GM23248 (cell line): ENCODE measurements around the gene CCR3. TPM values are rescaled to one million over a fixed set of nuclear protein-coding genes. Genes with fewer than 3 reads are reported as not detected.
"Not testable (repeated sequence)": the region's sequence is repeated elsewhere in the genome, so short reads cannot be mapped to it uniquely, and the experiment has no call there.

ENCODE experiments used
- DNase-seq: peaks from one replicate; pipeline ENCODE4 v3.0.0-alpha.2; 2015
- H2AFZ ChIP-seq: fragments of 200-600 bp; sonication (generic); 2 replicates; pipeline ENCODE4 v1.6.1; 2016; ENCODE audit warnings: antibody characterized with exemption
- H3F3A ChIP-seq: fragments of 200-600 bp; sonication (generic); 2 replicates; pipeline ENCODE4 v1.6.1; 2016; ENCODE audit warnings: mild to moderate bottlenecking, antibody characterized with exemption, mixed run types; ENCODE audit not compliant: insufficient read depth
- H3K27ac ChIP-seq: fragments of 200-600 bp; sonication (generic); 2 replicates; pipeline ENCODE4 v1.5.1; 2016; ENCODE audit warnings: mild to moderate bottlenecking
- H3K27me3 ChIP-seq: fragments of 200-600 bp; sonication (generic); replicated peaks from 2 replicates; pipeline ENCODE4 v1.6.1; 2016; ENCODE audit warnings: mild to moderate bottlenecking; ENCODE audit not compliant: insufficient read depth
- H3K36me3 ChIP-seq: fragments of 200-600 bp; sonication (generic); 2 replicates; pipeline ENCODE4 v1.6.1; 2016; ENCODE audit warnings: low read depth, mild to moderate bottlenecking
- H3K4me1 ChIP-seq: fragments of 200-600 bp; sonication (generic); 2 replicates; pipeline ENCODE4 v1.6.1; 2016; ENCODE audit warnings: mild to moderate bottlenecking; ENCODE audit not compliant: insufficient read depth
- H3K4me2 ChIP-seq: fragments of 200-600 bp; sonication (generic); one replicate; pipeline ENCODE4 v1.6.1; 2016; ENCODE audit warnings: mild to moderate bottlenecking; ENCODE audit not compliant: unreplicated experiment
- H3K4me3 ChIP-seq: fragments of 200-600 bp; sonication (generic); 2 replicates; pipeline ENCODE4 v1.5.1; 2016; ENCODE audit warnings: mild to moderate bottlenecking
- H3K79me2 ChIP-seq: fragments of 200-600 bp; sonication (generic); 2 replicates; pipeline ENCODE4 v1.6.1; 2016; ENCODE audit warnings: mild to moderate bottlenecking; ENCODE audit not compliant: insufficient read depth
- H3K9ac ChIP-seq: fragments of 200-600 bp; sonication (generic); 2 replicates; pipeline ENCODE4 v1.6.1; 2016; ENCODE audit warnings: mild to moderate bottlenecking
- H3K9me2 ChIP-seq: fragments of 200-600 bp; sonication (generic); 2 replicates; pipeline ENCODE4 v1.6.1; 2016; ENCODE audit warnings: mixed run types, mild to moderate bottlenecking, moderate library complexity; ENCODE audit not compliant: insufficient read depth
- H3K9me3 ChIP-seq: fragments of 200-600 bp; sonication (generic); one replicate; pipeline ENCODE4 v1.6.1; 2017; ENCODE audit warnings: low read depth
- H4K20me1 ChIP-seq: fragments of 200-600 bp; sonication (generic); 2 replicates; pipeline ENCODE4 v1.6.0; 2016; ENCODE audit not compliant: insufficient read depth
- EZH2 ChIP-seq: fragments of 200-600 bp; sonication (generic); IDR thresholded peaks from 2 replicates; pipeline ENCODE4 v1.6.1; 2018; ENCODE audit warnings: antibody characterized with exemption, mild to moderate bottlenecking; ENCODE audit not compliant: insufficient read depth, poor library complexity, severe bottlenecking
- EZH2phosphoT487 ChIP-seq: fragments of 200-600 bp; sonication (generic); IDR thresholded peaks from 2 replicates; pipeline ENCODE4 v1.6.1; 2018; ENCODE audit warnings: antibody characterized with exemption, moderate library complexity, mild to moderate bottlenecking, low read depth; ENCODE audit not compliant: insufficient read depth
- WGBS, 2 experiments: methylation state at CpG; one replicate each; pipeline ENCODE4 v1.1.6; 2015 to 2017; ENCODE audit warnings: low lambda C conversion rate in 2 of 2, low coverage in 1 of 2; ENCODE audit errors: missing lambda C conversion rate in 2 of 2; 5-methylcytosine and 5-hydroxymethylcytosine counted together
- in situ Hi-C: fragments of 300-500 bp; cut with MboI; formaldehyde crosslinking; loops from 2 replicates; pipeline ENCODE4 v1.15.0; 2020
- polyA plus RNA-seq: library from polyadenylated mRNA; unstranded; fragments of >200 nt; fragmentation: Nextera tagmentation; extraction: Ambion mirVana; gene quantifications from 2 replicates; pipeline ENCODE4 v1.2.1, GENCODE V29; 2016
- total RNA-seq: library from RNA; depleted of rRNA; stranded (reverse); fragments of >200 nt; shearing (Covaris generic); gene quantifications from 2 replicates; pipeline ENCODE4 v1.2.3, GENCODE V29; 2014

CCR3 gene
- total and polyA plus RNA-seq, 2 experiments from 2014 or later: not detected

GRCh38 chr3:46205286-46205960 lies 36.8 kb upstream of the CCR3 start:
- H4K20me1 ChIP-seq: no peaks in the 10 kb centered on the region

GRCh38 chr3:46206282-46207015 lies 35.8 kb upstream of the CCR3 start:
- Histone ChIP-seq H3K4me3 (no peak overlapping the region), H3K36me3 (no peaks in the 10 kb centered on the region), H4K20me1 (no peaks in the 10 kb centered on the region), H3K9ac (no peak overlapping the region), H3K27ac (no peak overlapping the region), H3K27me3 (0 out of 2 replicates have a peak, but pooled peaks cover 7% of the 10 kb centered on the region), H2AFZ (no peak overlapping the region), H3K4me2 (no peak overlapping the region), H3K9me2 (no peaks in the 10 kb centered on the region), H3K9me3 (no peaks in the 10 kb centered on the region), H3K4me1 (peaks cover 10% of the 10 kb centered on the region), H3F3A (no peaks in the 10 kb centered on the region), H3K79me2 (no peaks in the 10 kb centered on the region)
- DNase-seq: no peak
- TF ChIP-seq EZH2phosphoT487 (no peak), EZH2 (no peak)
- WGBS, 2 experiments: 73 to 77% methylated on average over 6 of the region's 6 CpGs
- in situ Hi-C loops: no loop called here

More at GRCh38 chr3:46205286-46205960, 36.8 kb upstream of the CCR3 start:
- 75 to 77% methylated on average over 2 of the region's 2 CpGs for WGBS, 2 experiments
- no peak overlapping the region for H3K9ac ChIP-seq
- H3K4me2 ChIP-seq: no peak overlapping the region
- H3K4me3 ChIP-seq: no peak overlapping the region
- H3K9me2 ChIP-seq: no peaks in the 10 kb centered on the region
- H3K4me1 ChIP-seq: peaks cover 10% of the 10 kb centered on the region
- TF ChIP-seq EZH2phosphoT487 (no peak), EZH2 (no peak)
- DNase-seq: no peak
- H3K79me2 ChIP-seq: no peaks in the 10 kb centered on the region
- no peak overlapping the region for H3K27ac ChIP-seq
- no peaks in the 10 kb centered on the region for H3K36me3 ChIP-seq
- in situ Hi-C loops: no loop called here
- H3K27me3 ChIP-seq: 0 out of 2 replicates have a peak, but pooled peaks cover 7% of the 10 kb centered on the region
- H3K9me3 ChIP-seq: no peaks in the 10 kb centered on the region
- no peaks in the 10 kb centered on the region for H3F3A ChIP-seq
- no peak overlapping the region for H2AFZ ChIP-seq

GRCh38 chr3:46207514-46207913 lies 34.7 kb upstream of the CCR3 start:
- DNase-seq, H2AFZ ChIP-seq, in situ Hi-C loops, H3K27ac ChIP-seq, H3K9ac ChIP-seq, H3F3A ChIP-seq, H4K20me1 ChIP-seq, H3K27me3 ChIP-seq, H3K36me3 ChIP-seq, H3K4me1 ChIP-seq, H3K4me2 ChIP-seq, H3K9me2 ChIP-seq, H3K4me3 ChIP-seq, H3K79me2 ChIP-seq, H3K9me3 ChIP-seq: not testable (repeated sequence)
- 85 to 87% methylated on average over 6 of the region's 6 CpGs for WGBS, 2 experiments

- Histone ChIP-seq H3K27me3 (peaks cover 7% of the 10 kb centered on the region; the same call in 1 of the 2 replicates), H3K27ac (no peak within 1 kb of the TSS), H4K20me1 (no peaks in the 10 kb centered on the region), H3K4me2 (no peak within 1 kb of the TSS), H3F3A (no peaks in the 10 kb centered on the region), H2AFZ (0 out of 2 replicates have a peak within 1 kb of the TSS, but pooled peaks have one; percentile 8), H3K4me1 (peaks cover 10% of the 10 kb centered on the region), H3K36me3 (no peaks in the 10 kb centered on the region), H3K9me2 (no peaks in the 10 kb centered on the region), H3K79me2 (no peaks in the 10 kb centered on the region), H3K9ac (no peak within 1 kb of the TSS), H3K9me3 (no peaks in the 10 kb centered on the region), H3K4me3 (no peak within 1 kb of the TSS)
- in situ Hi-C loops: no loop called here
- no peak for TF ChIP-seq EZH2phosphoT487
- no peak for TF ChIP-seq EZH2
- peak; percentile 61 for DNase-seq
- WGBS, 2 experiments: 21 to 26% methylated on average over 3 of the region's 3 CpGs
These were observed 34.0 kb upstream of the CCR3 start, which contains the start of gene CCR1 for GRCh38 chr3:46208167-46208704. Gene CCR1, minus strand, starts transcription at chr3:46208313. Its CDS starts 4,000 bp downstream, at chr3:46204313.
